Cardiac muscle cell (in vitro differentiated cells and primary cell): ENCODE measurements around the gene CDH19. TPM values are rescaled to one million over a fixed set of nuclear protein-coding genes. Genes with fewer than 3 reads are reported as not detected.

Experiments
- DNase-seq, 2 donors: peaks; one replicate each; pipeline versions ENCODE4 v3.0.0 to v3.0.0-alpha.2; 2010 to 2017; ENCODE audit warnings: low read depth in 1 of 2, low spot score in 1 of 2
- H3K27ac ChIP-seq: fragments of 200-600 bp; sonication (generic); 2 replicates; pipeline ENCODE4 v1.5.1; 2016
- H3K27me3 ChIP-seq: fragments of 200-600 bp; sonication (generic); 2 replicates; pipeline ENCODE4 v1.6.0; 2016; ENCODE audit warnings: control low read depth
- H3K36me3 ChIP-seq: fragments of 200-600 bp; sonication (generic); 2 replicates; pipeline ENCODE4 v1.5.1; 2016; ENCODE audit warnings: control low read depth
- H3K4me1 ChIP-seq: fragments of 200-600 bp; sonication (generic); 2 replicates; pipeline ENCODE4 v1.8.1; 2017; ENCODE audit warnings: low read depth, mild to moderate bottlenecking, mixed run types
- H3K4me3 ChIP-seq: fragments of 200-600 bp; sonication (generic); 2 replicates; pipeline ENCODE4 v1.5.1; 2016; ENCODE audit warnings: mild to moderate bottlenecking
- H3K9me3 ChIP-seq: fragments of 200-600 bp; sonication (generic); 2 replicates; pipeline ENCODE4 v1.5.1; 2017; ENCODE audit warnings: low read depth, mild to moderate bottlenecking, control low read depth
- polyA plus RNA-seq: library from polyadenylated mRNA; unstranded; fragments of >200 nt; fragmentation: Nextera tagmentation; extraction: Ambion mirVana; gene quantifications from 2 replicates; pipeline ENCODE4 v1.2.1, GENCODE V29; 2016
- total RNA-seq: library from RNA; depleted of rRNA; stranded (reverse); fragments of >200 nt; gene quantifications from 2 replicates; pipeline ENCODE4 v1.2.3, GENCODE V29; 2016
- TF ChIP-seq, protein P1 (sequence below): IDR thresholded peaks from 2 replicates; pipeline ENCODE4 v1.5.1; 2012; ENCODE audit warnings: low read depth, mild to moderate bottlenecking, low read length

Gene CDH19, protein sequence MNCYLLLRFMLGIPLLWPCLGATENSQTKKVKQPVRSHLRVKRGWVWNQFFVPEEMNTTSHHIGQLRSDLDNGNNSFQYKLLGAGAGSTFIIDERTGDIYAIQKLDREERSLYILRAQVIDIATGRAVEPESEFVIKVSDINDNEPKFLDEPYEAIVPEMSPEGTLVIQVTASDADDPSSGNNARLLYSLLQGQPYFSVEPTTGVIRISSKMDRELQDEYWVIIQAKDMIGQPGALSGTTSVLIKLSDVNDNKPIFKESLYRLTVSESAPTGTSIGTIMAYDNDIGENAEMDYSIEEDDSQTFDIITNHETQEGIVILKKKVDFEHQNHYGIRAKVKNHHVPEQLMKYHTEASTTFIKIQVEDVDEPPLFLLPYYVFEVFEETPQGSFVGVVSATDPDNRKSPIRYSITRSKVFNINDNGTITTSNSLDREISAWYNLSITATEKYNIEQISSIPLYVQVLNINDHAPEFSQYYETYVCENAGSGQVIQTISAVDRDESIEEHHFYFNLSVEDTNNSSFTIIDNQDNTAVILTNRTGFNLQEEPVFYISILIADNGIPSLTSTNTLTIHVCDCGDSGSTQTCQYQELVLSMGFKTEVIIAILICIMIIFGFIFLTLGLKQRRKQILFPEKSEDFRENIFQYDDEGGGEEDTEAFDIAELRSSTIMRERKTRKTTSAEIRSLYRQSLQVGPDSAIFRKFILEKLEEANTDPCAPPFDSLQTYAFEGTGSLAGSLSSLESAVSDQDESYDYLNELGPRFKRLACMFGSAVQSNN
- total RNA-seq (not detected in 2 replicates), polyA plus RNA-seq (not detected in 2 replicates)

DNA sequence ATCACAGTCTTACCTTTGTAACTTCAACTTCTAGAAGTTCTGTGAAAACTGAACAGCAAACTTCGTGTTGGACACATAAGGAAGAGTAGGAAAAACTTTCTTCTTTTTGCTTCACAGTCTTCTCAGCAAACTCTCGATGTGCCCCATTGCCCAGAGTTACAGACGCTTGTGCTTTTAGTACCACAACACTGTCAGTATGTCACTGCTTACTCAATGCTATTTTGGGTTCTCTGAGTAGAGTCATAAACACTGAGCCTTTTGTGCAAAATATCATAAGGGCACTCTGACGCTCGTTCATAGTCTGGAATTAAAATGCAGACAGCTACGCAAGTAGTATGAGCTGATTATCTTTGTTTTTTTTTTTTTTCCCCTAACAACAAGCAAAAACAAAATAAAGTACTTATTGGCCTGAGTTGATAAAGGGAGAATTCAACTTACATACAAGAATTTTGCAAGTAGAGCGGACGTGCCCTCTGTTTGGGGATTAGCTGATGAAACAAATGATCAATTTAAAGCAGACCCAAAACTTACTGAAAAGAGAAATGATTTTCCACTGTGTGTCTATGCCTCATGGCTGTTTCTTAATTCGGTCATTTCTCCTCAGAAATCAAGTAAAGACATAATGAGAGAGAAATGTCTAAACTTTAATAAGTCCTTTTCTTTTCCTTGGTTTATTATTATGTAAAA, at the start of gene CDH19:
CDH19 (minus strand) TSS at position 150 of the 687 bp plus-strand sequence. CDS start 31,886 bp downstream, outside the sequence.
- TF ChIP-seq, protein P1, sequence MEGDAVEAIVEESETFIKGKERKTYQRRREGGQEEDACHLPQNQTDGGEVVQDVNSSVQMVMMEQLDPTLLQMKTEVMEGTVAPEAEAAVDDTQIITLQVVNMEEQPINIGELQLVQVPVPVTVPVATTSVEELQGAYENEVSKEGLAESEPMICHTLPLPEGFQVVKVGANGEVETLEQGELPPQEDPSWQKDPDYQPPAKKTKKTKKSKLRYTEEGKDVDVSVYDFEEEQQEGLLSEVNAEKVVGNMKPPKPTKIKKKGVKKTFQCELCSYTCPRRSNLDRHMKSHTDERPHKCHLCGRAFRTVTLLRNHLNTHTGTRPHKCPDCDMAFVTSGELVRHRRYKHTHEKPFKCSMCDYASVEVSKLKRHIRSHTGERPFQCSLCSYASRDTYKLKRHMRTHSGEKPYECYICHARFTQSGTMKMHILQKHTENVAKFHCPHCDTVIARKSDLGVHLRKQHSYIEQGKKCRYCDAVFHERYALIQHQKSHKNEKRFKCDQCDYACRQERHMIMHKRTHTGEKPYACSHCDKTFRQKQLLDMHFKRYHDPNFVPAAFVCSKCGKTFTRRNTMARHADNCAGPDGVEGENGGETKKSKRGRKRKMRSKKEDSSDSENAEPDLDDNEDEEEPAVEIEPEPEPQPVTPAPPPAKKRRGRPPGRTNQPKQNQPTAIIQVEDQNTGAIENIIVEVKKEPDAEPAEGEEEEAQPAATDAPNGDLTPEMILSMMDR, result no peak
- no peak within 1 kb of the TSS for H3K4me3 ChIP-seq

DNA sequence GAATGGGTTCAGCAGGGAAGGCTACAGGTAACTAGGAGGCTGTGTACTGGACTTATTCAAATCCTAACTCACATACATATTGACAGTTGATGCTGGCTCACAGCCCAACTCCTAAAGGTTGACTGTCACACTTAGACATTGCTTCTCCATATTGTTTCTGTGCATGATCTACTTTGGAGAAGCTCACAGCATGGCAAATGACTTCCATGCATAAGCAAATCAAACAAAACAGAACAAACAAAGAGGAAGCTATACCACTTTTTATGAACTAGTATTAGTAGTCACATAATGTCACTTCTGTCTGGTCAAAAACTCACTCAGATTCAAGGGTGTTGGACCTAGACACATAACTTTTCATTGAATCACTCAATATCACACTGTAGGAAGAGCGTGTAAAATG, 43.8 kb upstream of the CDH19 start:
- H3K4me3 ChIP-seq, result no peak overlapping the region
- no peaks in the 10 kb centered on the region for H3K27me3 ChIP-seq
- H3K36me3 ChIP-seq, result no peaks in the 10 kb centered on the region
- H3K4me1 ChIP-seq, result no peaks in the 10 kb centered on the region
- TF ChIP-seq, protein P1, result no peak
- no peak for DNase-seq
- H3K27ac ChIP-seq, result no peak overlapping the region
- no peaks in the 10 kb centered on the region for H3K9me3 ChIP-seq

More for the DNA sequence above, at the start of gene CDH19:
- Histone ChIP-seq H3K4me1 (no peaks in the 10 kb centered on the region), H3K27me3 (no peaks in the 10 kb centered on the region), H3K36me3 (no peaks in the 10 kb centered on the region), H3K27ac (no peak within 1 kb of the TSS), H3K9me3 (no peaks in the 10 kb centered on the region)
- DNase-seq, result peak in 1 of 2 donors; percentile 68

DNA sequence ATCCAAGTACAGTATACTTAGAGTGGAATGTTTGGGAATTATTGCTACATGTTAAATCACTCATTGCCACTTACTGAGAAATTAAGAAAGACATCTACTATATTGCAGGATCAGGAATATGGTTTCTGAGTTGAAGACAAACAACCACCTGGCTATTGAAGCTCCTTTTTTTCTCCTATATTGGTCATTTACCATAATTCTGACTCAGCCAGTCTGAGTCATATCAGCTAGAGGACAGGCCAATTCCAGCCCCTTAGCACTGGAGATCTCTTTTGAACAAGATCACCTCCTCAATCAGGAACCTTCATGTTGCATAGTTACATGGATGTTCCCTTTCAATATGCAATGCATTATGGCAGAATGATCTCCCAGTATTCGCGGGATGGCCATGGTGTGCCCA, 42.7 kb upstream of the CDH19 start:
- Histone ChIP-seq H3K4me3 (no peak overlapping the region), H3K36me3 (no peaks in the 10 kb centered on the region), H3K9me3 (no peaks in the 10 kb centered on the region), H3K27ac (no peak overlapping the region), H3K4me1 (no peaks in the 10 kb centered on the region), H3K27me3 (no peaks in the 10 kb centered on the region)
- TF ChIP-seq, protein P1, result no peak
- peak in 1 of 2 donors; percentile 18 for DNase-seq

DNA sequence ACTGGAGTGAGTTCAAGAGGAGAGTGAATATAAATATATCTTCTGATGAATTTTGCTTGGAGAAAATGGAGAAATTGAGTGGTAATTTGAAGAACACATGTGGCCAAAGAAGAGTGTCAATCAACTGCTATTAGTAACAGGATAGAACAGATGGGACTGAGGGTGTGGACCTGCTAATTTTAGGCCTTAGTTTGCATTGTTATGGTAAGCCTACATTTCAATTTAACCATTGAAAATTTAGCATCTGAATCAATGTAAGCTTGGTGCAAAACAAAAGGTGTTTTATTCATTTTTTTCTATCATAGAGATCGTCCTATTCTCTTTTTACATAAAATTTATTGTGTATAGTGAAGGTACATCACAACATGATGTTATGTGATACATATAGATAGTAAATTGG, 42.1 kb upstream of the CDH19 start:
- TF ChIP-seq, protein P1, result no peak
- Histone ChIP-seq H3K4me3 (no peak overlapping the region), H3K4me1 (no peaks in the 10 kb centered on the region), H3K9me3 (no peaks in the 10 kb centered on the region), H3K27ac (no peak overlapping the region), H3K36me3 (no peaks in the 10 kb centered on the region), H3K27me3 (no peaks in the 10 kb centered on the region)
- DNase-seq, result no peak

DNA sequence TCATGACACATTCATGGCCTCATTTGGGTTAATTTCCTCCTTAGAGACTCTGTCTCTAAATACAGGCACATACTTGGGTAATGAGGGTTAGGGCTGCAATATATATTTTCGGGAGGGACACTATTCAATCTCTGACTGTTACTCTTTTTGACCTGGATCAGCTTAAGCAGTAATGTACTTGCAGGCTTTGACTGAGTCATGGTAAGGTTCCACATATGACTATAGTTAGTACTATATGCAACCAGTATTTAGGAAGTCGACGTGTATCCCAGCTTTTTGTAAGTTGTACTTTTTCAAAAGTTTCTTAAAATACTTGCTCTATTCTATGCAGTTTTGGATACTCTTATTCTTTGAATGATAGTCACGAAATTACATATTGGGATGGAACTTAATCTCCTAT, 37.2 kb upstream of the CDH19 start:
- no peaks in the 10 kb centered on the region for H3K9me3 ChIP-seq
- DNase-seq, result no peak
- TF ChIP-seq, protein P1, result no peak
- H3K4me3 ChIP-seq, result no peak overlapping the region
- no peaks in the 10 kb centered on the region for H3K4me1 ChIP-seq
- H3K27me3 ChIP-seq, result no peaks in the 10 kb centered on the region
- no peaks in the 10 kb centered on the region for H3K36me3 ChIP-seq
- no peak overlapping the region for H3K27ac ChIP-seq
